ENCODE measurements around the gene ARMC5.
"Not testable (repeated sequence)": the region's sequence is repeated elsewhere in the genome, so short reads cannot be mapped to it uniquely, and the experiment has no call there.

ARMC5 gene

GRCh38 chr16:31480851-31481536 is 21.7 kb downstream of the ARMC5 start:
- no peak for DNase-seq

GRCh38 chr16:31483081-31483480 is 23.8 kb downstream of the ARMC5 start, which contains the start of gene SLC5A2:
Gene SLC5A2, plus strand, starts transcription at chr16:31483123. Its CDS starts 14 bp downstream, at chr16:31483137.
- DNase-seq, result no peak

GRCh38 chr16:31484048-31484447 is 24.7 kb downstream of the ARMC5 start:
- DNase-seq, result not testable (repeated sequence)

GRCh38 chr16:31484491-31485171 is 25.3 kb downstream of the ARMC5 start:
- DNase-seq, result no peak

- DNase-seq, result no peak
Observed at GRCh38 chr16:31485571-31485970, 26.3 kb downstream of the ARMC5 start.

GRCh38 chr16:31486045-31486444 is 26.7 kb downstream of the ARMC5 start:
- no peak for DNase-seq

- DNase-seq, result no peak
Observed at GRCh38 chr16:31487071-31487719, 27.9 kb downstream of the ARMC5 start.

GRCh38 chr16:31487720-31488467 is 28.6 kb downstream of the ARMC5 start:
- peak; percentile 20 for DNase-seq

- no peak for DNase-seq
Observed at GRCh38 chr16:31488468-31489297, 29.4 kb downstream of the ARMC5 start.

- DNase-seq, result no peak
Observed at GRCh38 chr16:31489298-31489564, 29.9 kb downstream of the ARMC5 start.

- no peak for DNase-seq
Observed at GRCh38 chr16:31489616-31490584, 30.6 kb downstream of the ARMC5 start.

GRCh38 chr16:31491778-31492418 is 32.6 kb downstream of the ARMC5 start:
- no peak for DNase-seq

- DNase-seq, result no peak
Observed at GRCh38 chr16:31493506-31494125, 34.3 kb downstream of the ARMC5 start.

GRCh38 chr16:31496670-31497069 is 37.4 kb downstream of the ARMC5 start:
- DNase-seq, result no peak

GRCh38 chr16:31498493-31498892 is 39.2 kb downstream of the ARMC5 start:
- no peak for DNase-seq

GRCh38 chr16:31499928-31500327 is 40.6 kb downstream of the ARMC5 start:
- DNase-seq, result no peak

GRCh38 chr16:31501226-31501965 is 42.1 kb downstream of the ARMC5 start:
- DNase-seq, result no peak

- no peak for DNase-seq
Observed at GRCh38 chr16:31501966-31502348, 42.7 kb downstream of the ARMC5 start.

- DNase-seq, result no peak
Observed at GRCh38 chr16:31502981-31503380, 43.7 kb downstream of the ARMC5 start.

- not testable (repeated sequence) for DNase-seq
Observed at GRCh38 chr16:31503555-31503954, 44.3 kb downstream of the ARMC5 start.
